ENCODE measurements around the gene GNAT3.

Gene GNAT3

DNA sequence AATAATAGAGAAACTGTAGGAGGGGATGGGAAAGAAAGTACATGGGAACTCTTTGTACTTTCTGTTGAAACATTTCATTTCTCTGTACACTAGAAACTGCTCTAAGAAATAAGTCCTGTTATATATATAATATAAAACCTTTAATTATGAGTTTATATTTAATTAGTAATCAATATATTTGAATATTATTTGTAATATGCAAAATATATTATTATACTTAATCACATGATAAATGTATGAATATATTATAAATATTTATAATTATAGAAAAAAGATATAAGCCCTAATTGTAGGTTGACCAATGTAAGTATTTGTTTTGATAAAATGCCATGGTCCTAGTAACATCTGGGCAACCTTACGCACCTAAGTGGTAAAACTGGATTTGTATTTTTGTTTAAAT, 51.0 kb downstream of the GNAT3 start:
- no peak overlapping the region for H3K4me3 ChIP-seq (replicated peaks; ENCODE audit: low read depth, low read length)
- DNase-seq (ENCODE audit: low read depth), result no peak
- TF ChIP-seq, protein P1, sequence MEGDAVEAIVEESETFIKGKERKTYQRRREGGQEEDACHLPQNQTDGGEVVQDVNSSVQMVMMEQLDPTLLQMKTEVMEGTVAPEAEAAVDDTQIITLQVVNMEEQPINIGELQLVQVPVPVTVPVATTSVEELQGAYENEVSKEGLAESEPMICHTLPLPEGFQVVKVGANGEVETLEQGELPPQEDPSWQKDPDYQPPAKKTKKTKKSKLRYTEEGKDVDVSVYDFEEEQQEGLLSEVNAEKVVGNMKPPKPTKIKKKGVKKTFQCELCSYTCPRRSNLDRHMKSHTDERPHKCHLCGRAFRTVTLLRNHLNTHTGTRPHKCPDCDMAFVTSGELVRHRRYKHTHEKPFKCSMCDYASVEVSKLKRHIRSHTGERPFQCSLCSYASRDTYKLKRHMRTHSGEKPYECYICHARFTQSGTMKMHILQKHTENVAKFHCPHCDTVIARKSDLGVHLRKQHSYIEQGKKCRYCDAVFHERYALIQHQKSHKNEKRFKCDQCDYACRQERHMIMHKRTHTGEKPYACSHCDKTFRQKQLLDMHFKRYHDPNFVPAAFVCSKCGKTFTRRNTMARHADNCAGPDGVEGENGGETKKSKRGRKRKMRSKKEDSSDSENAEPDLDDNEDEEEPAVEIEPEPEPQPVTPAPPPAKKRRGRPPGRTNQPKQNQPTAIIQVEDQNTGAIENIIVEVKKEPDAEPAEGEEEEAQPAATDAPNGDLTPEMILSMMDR (IDR thresholded peaks at IDR 0.05; ENCODE audit: low read length, missing control alignments), result no peak

DNA sequence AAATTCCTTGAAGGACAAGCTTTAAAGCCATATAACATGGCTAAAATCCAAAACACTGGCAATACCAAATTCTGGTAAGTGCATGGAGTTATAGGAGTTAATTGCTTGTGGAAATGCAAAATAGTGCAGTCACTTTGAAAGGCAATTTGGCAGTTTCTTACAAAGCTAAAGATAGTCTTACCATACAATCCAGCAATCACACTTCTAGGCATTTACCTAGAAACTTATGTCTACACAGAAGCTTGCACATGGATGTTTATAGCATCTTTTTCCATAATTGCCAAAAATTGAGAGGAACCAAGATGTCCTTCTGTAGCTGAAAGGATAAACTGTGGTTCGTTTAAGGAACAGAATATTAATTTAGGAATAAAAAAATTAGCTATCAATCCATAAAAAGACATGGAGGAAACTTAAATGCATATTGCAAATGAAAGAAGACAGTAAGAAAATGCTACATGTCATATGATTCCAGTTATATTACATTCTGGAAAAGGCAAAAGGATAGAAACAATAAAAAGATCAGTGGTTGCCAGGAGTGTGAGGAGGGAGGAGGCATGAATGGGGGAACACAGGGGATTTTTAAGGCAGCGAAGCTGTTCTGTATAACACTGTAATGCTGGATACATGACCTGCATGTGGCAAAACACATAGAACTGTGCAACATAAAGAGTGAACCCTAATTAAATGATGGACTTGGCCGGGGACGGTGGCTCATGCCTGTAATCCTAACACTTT, 51.9 kb downstream of the GNAT3 start:
- H3K4me3 ChIP-seq (replicated peaks; ENCODE audit: low read depth, low read length), result no peak overlapping the region
- TF ChIP-seq, protein P1 (IDR thresholded peaks at IDR 0.05; ENCODE audit: low read length, missing control alignments), result no peak
- DNase-seq (ENCODE audit: low read depth), result no peak

- no peak for DNase-seq (ENCODE audit: low read depth)
- TF ChIP-seq, protein P1 (IDR thresholded peaks at IDR 0.05; ENCODE audit: low read length, missing control alignments), result no peak
- no peak overlapping the region for H3K4me3 ChIP-seq (replicated peaks; ENCODE audit: low read depth, low read length)
Observed at GRCh38 chr7:80458822-80459725, 52.8 kb downstream of the GNAT3 start.

DNA sequence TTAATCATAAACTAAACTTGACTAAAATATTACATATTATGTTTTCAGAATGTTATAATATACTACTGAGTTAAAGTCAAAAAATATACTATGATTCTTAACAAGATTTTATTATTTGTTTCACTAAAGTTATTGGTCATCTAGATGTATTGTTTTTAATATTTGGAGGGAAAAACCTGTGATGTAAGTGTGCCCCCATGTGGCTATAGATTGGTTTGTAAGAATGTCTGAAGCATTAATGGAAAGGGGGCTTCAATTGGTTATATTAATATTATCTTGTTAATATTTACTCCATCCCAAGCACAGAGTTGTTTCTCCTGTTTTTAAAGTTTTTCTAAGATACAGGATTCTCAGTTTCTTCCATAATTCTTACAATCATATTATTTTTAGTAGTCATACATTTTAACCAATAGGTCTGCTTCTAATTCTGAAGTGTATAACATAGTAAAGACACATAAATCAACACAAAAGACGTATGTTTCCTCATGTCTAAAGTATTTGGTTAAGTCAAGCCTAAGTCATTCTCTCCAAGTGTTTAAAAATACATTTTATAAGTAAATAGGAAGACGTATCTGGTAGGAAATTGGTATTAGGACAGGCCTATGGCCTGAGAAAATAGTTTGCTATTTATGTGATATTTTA, 58.0 kb downstream of the GNAT3 start:
- peak; percentile 60 for DNase-seq (ENCODE audit: low read depth)
- TF ChIP-seq, protein P1 (IDR thresholded peaks at IDR 0.05; ENCODE audit: low read length, missing control alignments), result peak; percentile 53
- H3K4me3 ChIP-seq (replicated peaks; ENCODE audit: low read depth, low read length), result no peak overlapping the region

DNA sequence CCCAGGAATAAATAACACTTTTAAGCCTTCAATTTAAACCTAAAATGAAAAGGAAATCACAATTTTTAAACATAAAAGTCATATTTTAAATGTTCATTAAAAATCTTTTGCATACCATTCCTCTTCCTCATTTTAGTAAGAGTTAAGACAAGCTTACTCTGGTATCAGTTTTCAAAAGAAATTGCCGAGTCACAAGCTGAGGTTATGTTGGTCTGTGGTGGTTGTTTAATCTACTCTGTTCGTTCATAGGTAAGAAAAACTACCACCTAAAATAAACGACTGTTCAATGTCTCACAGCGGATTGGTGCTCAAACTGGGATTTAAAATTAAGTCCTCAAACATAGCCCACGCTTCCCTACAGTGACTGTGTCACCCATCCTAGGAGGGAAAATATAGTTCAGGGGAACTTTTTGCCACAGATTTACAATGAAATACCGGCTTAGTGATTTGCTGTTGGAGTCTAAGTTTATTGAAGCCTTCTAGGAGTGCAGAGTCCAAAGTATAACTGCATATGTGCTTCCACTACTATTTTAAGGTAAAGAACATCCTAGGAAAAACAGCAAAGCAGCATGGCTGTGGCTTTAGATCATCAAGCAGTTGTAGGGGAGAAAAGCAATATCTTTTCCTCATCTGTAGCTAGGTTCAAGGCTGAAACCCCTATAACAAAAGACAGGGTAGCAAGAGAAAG, 61.1 kb downstream of the GNAT3 start:
- H3K4me3 ChIP-seq (replicated peaks; ENCODE audit: low read depth, low read length), result no peak overlapping the region
- peak; percentile 19 for DNase-seq (ENCODE audit: low read depth)
- TF ChIP-seq, protein P1 (IDR thresholded peaks at IDR 0.05; ENCODE audit: low read length, missing control alignments), result no peak

- DNase-seq (ENCODE audit: low read depth), result no peak
- TF ChIP-seq, protein P1 (IDR thresholded peaks at IDR 0.05; ENCODE audit: low read length, missing control alignments), result no peak
- H3K4me3 ChIP-seq (replicated peaks; ENCODE audit: low read depth, low read length), result no peak overlapping the region
Observed at GRCh38 chr7:80449836-80450235, 62.0 kb downstream of the GNAT3 start.
